GM15510 (cell line): ENCODE data around the gene SMIM28.

Experiments used
- POLR2A ChIP-seq: IDR thresholded peaks from 3 replicates; pipeline ENCODE4 v1.6.1; 2011; ENCODE audit warnings: borderline replicate concordance; ENCODE audit not compliant: insufficient read length; ENCODE audit errors: extremely low read depth

Gene SMIM28

DNA sequence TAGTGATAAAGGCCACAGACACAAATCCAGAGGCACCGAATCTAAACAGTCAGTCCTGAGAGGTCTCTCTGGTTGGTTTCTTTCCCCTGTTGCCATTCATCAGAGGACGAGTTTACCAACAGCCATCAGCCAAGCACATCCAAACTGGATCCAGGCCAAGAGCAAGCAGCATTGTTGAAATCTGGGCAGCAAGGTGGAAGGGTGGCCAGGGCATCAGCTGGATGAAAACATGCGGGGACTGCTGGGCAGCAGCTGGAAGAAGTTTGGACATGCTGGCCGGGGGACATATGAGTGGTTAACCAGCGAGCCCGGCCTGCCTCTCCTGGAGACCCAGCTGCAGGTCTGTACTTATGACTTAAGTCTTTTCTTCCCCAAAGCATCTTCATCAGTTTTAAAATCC lies at the start of gene SMIM28:
Gene SMIM28 (plus strand): TSS at position 62 of the 400 bp plus-strand sequence. CDS start 168 bp downstream, at position 230.
- TF ChIP-seq POLR2A = no peak

DNA sequence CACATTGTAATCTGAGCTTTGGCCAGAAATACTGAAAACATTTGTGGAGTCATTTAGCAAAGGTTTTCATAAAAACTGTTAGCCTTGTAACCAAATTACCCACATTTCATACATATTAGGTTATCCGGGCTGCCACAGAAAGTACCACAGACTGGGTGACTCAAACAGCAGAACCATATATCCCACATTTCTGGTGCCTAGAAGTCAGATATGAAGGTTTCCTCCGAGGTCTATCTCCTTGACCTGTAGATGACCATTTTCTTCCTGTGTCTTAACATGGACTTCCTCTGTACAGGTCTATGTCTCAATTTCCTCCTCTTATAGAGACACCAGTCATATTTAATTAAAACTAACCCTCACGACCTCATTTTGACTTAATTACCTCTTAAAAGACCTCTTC lies 49.5 kb upstream of the SMIM28 start:
- no peak for TF ChIP-seq POLR2A

DNA sequence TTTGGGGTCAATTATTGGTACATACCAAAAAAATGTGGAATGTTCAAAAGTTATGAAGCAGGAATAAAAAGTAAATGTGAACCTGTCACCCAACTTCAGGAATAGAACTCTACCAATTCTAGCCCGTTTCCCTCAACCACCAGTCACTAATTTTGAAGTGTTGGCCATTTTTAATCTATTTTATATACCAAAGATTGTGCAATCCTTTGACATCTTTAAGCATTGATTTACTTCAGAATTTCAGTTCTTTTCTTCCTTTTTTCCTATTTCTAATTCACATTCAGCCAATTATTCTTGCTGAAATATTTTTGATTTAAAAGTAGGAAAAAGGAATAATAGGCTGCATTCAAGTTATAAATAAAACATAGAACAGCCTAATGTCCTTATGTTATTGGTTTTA lies 46.9 kb upstream of the SMIM28 start:
- TF ChIP-seq POLR2A = no peak

DNA sequence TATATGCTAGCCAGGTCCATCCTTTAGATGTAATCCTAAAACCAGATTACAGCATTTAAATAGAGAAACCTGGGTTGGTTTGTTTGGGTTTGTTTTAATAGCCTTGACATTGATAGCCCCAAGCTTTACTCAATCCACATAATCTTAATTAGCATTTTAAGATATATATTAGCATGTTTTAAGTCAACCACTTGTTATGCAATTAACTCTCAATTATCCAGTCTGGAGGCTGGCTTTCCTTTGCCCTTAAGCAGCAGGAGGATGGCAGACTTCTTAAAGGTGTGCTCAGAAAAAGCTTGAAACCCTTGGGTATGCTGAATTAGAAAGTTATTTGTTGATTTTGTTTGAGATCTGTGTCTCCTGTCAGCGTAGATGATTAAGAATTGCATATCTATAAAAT lies 46.3 kb upstream of the SMIM28 start:
- TF ChIP-seq POLR2A = no peak

DNA sequence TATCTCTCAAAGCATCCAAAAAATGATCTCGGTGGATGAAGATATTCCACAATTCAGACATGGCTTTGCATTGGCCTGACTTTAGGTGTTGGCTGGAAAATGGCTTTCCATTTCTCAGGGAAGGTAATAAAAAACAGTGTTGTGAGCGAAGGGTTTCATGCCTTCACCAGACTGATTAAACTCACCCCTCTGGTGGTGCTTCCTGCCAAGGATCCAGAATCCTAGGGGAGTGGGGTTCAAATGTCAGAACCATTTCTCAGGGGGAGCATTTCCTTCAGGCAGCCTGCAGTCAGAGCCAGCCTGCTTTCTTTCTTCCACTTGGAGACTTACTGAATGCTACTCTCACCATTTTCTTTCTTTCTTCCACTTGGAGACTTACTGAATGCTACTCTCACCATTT lies 45.7 kb upstream of the SMIM28 start:
- TF ChIP-seq POLR2A = no peak

DNA sequence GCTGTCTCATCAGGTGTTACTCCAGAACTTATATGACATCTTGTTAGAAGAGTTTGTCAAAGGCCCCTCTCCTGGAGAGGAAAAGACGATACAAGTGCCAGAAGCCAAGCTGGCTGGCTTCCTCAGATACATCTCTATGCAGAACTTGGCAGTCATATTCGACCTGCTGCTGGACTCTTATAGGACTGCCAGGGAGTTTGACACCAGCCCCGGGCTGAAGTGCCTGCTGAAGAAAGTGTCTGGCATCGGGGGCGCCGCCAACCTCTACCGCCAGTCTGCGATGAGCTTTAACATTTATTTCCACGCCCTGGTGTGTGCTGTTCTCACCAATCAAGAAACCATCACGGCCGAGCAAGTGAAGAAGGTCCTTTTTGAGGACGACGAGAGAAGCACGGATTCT lies 43.7 kb upstream of the SMIM28 start:
- TF ChIP-seq POLR2A = no peak

DNA sequence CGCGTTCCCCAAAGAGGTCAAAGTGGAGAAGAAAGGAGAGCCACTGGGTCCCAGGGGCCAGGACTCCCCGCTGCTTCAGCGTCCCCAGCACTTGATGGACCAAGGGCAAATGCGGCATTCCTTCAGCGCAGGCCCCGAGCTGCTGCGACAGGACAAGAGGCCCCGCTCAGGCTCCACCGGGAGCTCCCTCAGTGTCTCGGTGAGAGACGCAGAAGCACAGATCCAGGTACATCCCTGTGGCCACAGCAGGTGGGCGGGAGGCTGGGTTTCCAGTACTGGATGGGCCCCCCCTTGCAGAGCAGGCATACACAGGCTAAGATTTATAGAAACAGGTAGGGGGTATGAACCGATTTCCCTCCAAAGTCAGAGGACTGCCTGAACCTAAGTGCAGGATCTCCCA lies 42.7 kb upstream of the SMIM28 start:
- no peak for TF ChIP-seq POLR2A

DNA sequence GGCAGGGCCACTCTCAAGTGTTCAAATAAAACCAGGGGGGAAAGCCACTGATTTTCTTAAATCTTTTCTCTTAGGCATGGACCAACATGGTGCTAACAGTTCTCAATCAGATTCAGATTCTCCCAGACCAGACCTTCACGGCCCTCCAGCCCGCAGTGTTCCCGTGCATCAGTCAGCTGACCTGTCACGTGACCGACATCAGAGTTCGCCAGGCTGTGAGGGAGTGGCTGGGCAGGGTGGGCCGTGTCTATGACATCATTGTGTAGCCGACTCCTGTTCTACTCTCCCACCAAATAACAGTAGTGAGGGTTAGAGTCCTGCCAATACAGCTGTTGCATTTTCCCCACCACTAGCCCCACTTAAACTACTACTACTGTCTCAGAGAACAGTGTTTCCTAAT lies 41.5 kb upstream of the SMIM28 start:
- no peak for TF ChIP-seq POLR2A

DNA sequence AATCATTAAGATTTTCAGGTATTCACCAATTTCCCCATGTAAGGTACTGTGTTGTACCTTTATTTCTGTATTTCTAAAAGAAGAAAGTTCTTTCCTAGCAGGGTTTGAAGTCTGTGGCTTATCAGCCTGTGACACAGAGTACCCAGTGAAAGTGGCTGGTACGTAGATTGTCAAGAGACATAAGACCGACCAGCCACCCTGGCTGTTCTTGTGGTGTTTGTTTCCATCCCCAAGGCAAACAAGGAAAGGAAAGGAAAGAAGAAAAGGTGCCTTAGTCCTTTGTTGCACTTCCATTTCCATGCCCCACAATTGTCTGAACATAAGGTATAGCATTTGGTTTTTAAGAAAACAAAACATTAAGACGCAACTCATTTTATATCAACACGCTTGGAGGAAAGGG lies 40.6 kb upstream of the SMIM28 start:
- no peak for TF ChIP-seq POLR2A

DNA sequence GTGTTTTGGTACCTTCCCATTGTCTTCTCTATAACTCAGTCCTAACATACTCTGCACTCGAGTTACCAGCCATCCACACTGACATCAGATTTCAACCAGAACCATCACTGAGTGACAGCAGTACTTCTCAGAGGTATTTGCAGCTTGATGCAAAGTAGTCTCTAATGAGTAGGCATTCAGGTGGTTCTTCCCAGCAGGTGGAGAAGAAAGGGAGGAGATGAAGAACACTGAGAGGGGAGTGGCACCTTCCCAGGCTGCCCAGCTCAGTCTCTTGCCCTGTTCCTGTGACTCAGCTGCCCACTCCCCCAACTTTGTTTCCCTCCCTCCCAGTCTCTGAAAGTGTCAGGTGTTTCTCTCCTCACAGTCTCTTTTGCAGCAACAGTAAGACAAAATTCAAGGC lies 38.7 kb upstream of the SMIM28 start:
- no peak for TF ChIP-seq POLR2A

DNA sequence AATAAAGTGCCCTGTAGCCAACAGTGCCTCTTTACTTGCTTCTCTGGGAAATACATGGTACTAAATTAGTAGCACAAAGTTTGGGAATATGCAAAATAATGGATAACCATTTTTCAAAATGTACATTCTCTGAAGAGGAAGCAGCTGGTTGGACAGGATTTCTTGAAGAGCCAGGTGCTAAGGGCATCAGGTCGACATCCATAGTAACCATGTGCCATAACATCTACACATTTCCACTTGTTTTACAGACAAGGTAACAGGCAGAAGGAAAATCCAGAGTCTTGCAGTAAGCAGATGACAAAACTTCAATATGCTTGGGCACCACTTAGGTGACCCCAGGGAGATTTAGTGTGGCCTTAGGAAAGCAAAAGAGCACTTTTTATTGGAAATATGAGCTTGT lies 36.5 kb upstream of the SMIM28 start:
- no peak for TF ChIP-seq POLR2A

DNA sequence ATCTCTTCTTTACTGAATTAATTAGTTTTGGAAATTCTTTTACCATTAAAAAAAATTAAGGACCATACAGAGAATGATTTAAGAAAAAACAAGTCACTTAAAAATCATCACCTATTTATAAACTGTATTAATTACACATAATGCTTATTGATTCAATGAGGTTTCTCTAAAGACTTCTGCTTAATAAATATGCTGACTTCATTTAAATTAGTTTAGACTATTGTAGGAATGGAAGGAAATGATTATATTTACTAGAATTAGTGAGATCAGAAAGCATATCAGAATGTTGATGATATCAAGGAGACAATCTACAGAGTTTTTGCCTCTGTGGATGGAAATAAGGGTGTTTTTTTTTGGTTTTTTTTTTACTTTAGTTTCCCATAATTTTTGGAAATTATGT lies 34.6 kb upstream of the SMIM28 start:
- TF ChIP-seq POLR2A = no peak

DNA sequence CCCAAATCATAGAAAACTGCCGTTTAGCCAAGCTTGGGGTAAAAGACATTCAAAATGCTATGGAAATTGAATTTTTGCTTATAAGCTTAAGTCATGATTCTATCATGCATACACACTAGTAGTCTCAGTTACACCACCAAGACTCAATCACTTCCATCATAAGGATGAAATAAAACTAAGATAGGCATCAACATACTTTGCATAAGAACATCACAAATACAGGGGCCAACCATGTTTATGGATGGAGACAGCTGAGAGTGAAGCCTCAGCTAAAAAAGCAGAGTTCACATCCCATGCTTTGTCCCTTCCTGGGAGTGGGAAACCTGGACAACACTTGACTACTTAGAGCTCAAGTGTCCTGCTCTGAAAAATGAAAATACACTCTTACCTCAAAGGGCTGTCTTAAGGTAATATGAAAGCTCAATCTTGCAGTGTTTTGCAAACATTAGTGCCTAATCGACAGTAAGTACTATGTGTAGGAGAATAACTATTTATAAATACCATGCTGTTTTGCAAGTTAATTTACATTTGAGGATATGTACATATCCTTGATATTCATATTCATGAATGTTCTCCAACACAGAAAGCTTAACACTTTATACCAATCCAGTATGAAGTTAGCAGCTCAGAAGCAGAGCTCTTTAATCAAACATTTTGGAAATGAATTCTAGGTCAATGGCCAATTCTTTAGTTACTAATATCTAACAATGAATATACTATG lies 32.0 kb upstream of the SMIM28 start:
- TF ChIP-seq POLR2A = no peak

DNA sequence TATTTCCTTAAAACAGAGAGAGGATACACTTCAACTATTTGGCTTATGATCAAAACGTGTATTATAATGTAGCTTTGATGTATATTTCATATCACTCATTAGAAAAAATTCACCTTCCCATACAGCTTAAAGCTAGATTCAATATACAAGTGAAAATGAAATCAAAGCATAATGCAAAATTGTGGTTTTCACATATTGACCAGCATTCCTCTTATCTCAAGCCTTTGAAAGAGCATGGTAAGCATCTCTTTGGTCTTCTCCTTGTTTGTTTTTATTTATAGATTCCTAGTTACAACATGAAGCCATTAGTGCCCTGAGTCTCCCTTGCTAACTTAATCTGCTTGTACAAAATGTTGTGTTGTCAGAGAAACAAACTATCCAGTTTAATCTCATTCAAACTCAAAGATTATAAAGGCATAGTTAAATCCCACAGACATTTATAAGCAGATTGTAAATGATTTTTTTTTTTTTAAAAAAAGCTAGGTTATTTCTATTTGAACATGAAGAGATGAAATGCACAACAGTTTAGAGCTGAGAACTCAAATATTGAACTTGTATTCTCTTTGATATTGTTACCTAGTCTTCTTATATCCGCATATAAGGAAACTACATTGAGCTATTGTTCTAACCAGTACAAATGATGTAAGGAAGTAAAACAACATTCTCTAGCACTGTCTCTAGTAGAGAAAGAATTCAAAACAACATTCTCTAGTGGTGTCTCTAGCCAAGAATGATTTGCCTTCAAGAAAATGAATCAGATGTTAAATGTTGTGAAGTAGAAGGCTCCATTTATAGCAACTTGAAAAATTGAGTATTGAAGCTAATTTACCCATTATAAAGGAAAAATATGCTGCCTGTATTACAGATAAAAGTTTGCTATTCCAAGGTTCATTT lies 31.2 kb upstream of the SMIM28 start:
- TF ChIP-seq POLR2A = no peak

DNA sequence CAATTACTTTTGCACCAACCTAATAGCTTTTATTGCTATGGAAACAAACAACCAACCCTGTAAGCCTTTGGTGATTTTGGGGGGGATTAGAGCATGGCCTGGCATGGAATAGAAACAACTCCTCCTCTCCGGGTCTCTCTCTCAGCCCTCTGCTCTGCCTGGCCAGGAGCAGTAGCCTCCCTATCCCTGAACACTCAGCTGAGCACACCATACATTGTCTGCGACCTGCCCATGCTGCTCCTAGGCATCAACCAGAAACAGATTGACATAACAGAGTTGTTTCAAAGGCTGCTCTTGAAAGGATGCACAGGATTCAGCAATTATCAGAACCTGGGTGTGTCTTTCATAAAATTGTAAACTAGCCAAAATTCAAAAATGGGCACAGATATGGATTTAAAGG lies 29.8 kb upstream of the SMIM28 start:
- no peak for TF ChIP-seq POLR2A

DNA sequence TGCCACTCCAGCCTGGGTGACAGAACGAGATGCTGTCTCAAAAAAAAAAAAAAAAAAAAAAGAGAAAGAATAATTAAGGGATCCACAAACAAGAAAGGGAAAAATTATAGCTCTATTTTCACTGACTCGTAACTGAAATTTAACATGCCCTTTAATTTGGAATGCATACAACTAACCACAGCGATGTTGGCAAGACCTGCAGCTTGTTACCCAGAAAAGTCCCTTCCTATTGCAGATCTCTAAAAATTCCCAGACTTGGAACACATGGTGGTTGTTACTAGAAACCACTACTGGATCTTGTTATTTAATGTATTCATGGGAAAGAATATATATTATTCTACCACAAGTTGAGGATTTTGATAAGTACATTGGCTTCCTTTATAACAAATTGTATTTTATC lies 27.8 kb upstream of the SMIM28 start:
- no peak for TF ChIP-seq POLR2A

DNA sequence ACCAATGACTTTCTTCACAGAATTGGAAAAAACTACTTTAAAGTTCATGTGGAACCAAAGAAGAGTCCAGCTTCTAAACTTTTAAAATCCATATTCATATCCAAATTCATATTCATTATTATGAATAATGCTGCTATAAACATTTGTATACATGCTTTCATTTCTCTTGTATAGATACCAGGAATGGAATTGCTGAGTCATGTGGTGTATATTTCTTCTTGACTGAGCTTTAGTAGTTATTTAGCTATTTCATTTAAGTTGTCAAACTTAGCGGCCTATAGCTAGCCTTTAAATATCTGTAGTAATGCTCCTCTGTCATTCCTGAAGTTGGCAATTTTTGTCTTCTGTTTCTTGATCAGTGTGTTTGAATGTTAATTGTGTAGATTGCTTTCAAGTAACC lies 19.8 kb upstream of the SMIM28 start:
- no peak for TF ChIP-seq POLR2A
